H1 (cell line): Measurements from ENCODE around the gene SP9. TPM values are rescaled to one million over a fixed set of nuclear protein-coding genes. Genes with fewer than 3 reads are reported as not detected.

Experiments used
- CBX8 ChIP-seq: fragments of 300-800, 300-1000 bp; sonication (generic); IDR thresholded peaks from 2 replicates; pipeline ENCODE4 v1.7.1; 2016; ENCODE audit warnings: low read depth, low read length, borderline replicate concordance
- CHD1 ChIP-seq: IDR thresholded peaks from 2 replicates; pipeline ENCODE4 v1.6.1; 2012; ENCODE audit warnings: low read depth, low read length, improper control_type of control experiment
- CHD7 ChIP-seq: fragments of 300-600 bp; sonication (generic); IDR thresholded peaks from 2 replicates; pipeline ENCODE4 v1.7.1; 2012; ENCODE audit warnings: low read length, moderate library complexity, mild to moderate bottlenecking, inconsistent platforms; ENCODE audit not compliant: insufficient replicate concordance
- CTBP2 ChIP-seq: IDR thresholded peaks from 2 replicates; pipeline ENCODE4 v1.7.0; 2011; ENCODE audit warnings: borderline replicate concordance, mild to moderate bottlenecking, moderate library complexity, mixed read lengths, low read length; ENCODE audit not compliant: insufficient read depth, insufficient read length
- EZH2 ChIP-seq: fragments of 200-600 bp; sonication (generic); IDR thresholded peaks from 2 replicates; pipeline ENCODE4 v1.7.1; 2012; ENCODE audit warnings: low read depth, mild to moderate bottlenecking, moderate library complexity, low read length, inconsistent platforms; ENCODE audit not compliant: severe bottlenecking
- RAD21 ChIP-seq, 2 experiments: IDR thresholded peaks in 1 of 2; conservative IDR thresholded peaks in 1 of 2; 2 replicates each; pipeline ENCODE4 v1.6.1; 2011; ENCODE audit warnings: low read depth in 2 of 2, low read length in 2 of 2, improper control_type of control experiment in 1 of 2, inconsistent platforms in 1 of 2, mild to moderate bottlenecking in 1 of 2, moderate library complexity in 1 of 2
- SIX5 ChIP-seq: IDR thresholded peaks from 2 replicates; pipeline ENCODE4 v1.6.1; 2011; ENCODE audit warnings: mild to moderate bottlenecking, low read depth, low read length
- TAF7 ChIP-seq: optimal IDR thresholded peaks from 2 replicates; pipeline ENCODE3; 2011; ENCODE audit warnings: low read depth, mild to moderate bottlenecking, inconsistent platforms, low read length, moderate library complexity, borderline replicate concordance
- YY1 ChIP-seq: IDR thresholded peaks from 2 replicates; pipeline ENCODE4 v1.6.1; 2011; ENCODE audit warnings: low read depth, mild to moderate bottlenecking, low read length
- polyA plus RNA-seq, 7 experiments: library from polyadenylated mRNA; depleted of rRNA in 3 of 7; stranded (reverse) in 5 of 7; unstranded in 2 of 7; fragments of >200 nt in 5 of 7; fragments of 200-250 nt in 2 of 7; gene quantifications; 1 replicate in 5 of 7; 2 replicates in 1 of 7; 4 replicates in 1 of 7; pipeline versions ENCODE4 v1.2.1 to v1.2.3, GENCODE V29; 2011 to 2013; ENCODE audit warnings: missing spikeins in 2 of 7, mixed read lengths in 2 of 7
- total RNA-seq: library from RNA; stranded (reverse); fragmentation: NEBNext Ultra II Directional; extraction: Animal tissue kit (Norgen Biotek cat#: 25700); gene quantifications from 2 replicates; pipeline ENCODE4 v1.2.1, GENCODE V29; 2021

SP9 gene
- total and polyA plus RNA-seq, 2 of the 8 experiments (the other 6 are each of a cell fraction or from before 2014, with no cell fraction given), result 0.03 to 0.11 TPM

DNA sequence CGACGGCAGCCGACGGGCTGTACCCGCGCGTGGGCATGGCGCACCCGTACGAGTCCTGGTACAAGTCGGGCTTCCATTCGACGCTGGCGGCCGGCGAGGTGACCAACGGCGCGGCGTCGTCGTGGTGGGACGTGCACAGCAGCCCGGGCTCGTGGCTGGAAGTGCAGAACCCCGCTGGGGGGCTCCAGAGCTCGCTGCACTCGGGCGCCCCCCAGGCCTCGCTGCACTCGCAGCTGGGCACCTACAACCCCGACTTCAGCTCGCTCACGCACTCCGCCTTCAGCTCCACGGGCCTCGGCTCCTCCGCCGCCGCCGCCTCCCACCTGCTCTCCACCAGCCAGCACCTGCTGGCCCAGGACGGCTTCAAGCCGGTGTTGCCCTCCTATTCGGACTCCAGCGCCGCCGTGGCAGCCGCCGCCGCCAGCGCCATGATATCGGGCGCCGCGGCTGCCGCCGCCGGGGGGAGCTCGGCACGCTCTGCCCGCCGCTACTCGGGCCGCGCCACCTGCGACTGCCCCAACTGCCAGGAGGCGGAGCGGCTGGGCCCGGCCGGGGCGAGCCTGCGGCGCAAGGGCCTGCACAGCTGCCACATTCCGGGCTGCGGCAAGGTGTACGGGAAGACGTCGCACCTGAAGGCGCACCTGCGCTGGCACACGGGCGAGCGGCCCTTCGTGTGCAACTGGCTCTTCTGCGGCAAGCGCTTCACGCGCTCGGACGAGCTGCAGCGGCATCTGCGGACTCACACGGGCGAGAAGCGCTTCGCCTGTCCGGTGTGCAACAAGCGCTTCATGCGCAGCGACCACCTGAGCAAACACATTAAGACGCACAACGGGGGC lies 2.0 kb downstream of the SP9 start (continued):
- TF ChIP-seq CHD7, result no peak
- TF ChIP-seq CHD1, result no peak
- no peak for TF ChIP-seq TAF7
- TF ChIP-seq EZH2, result peak; percentile 87
- TF ChIP-seq CBX8, result no peak
- TF ChIP-seq RAD21 (IDR thresholded peaks at IDR 0.05 in 1 of 2, conservative IDR thresholded peaks at IDR 0.05 in 1 of 2; ENCODE audit: low read depth in 2 of 2, low read length in 2 of 2), result peak in 1 of 2 experiments; percentile 23; a peak in 2 of 4 replicates
- TF ChIP-seq YY1, result no peak; the same call in 1 of the 2 replicates
- no peak for TF ChIP-seq CTBP2
- no peak for TF ChIP-seq SIX5
